Activated CD4-positive, CD25-positive, alpha-beta regulatory T cell treated with anti-CD3 and anti-CD28 coated beads, Interleukin-2, amount 50 U/mL, for 16 hours (primary cell): Measurements from ENCODE around the gene PRR7.

Experiments
- DNase-seq: peaks from one replicate; pipeline ENCODE4 v3.0.0-alpha.2; 2020; ENCODE audit warnings: low read depth, low spot score

The PRR7 gene

GRCh38 chr5:177450667-177451424 lies 4.2 kb downstream of the PRR7 start:
- DNase-seq = no peak

GRCh38 chr5:177452688-177453638 lies 6.3 kb downstream of the PRR7 start:
- DNase-seq = no peak

GRCh38 chr5:177453852-177454396 lies 7.3 kb downstream of the PRR7 start:
- DNase-seq = no peak

- DNase-seq = peak; percentile 88
Observed at GRCh38 chr5:177454397-177455035, 7.9 kb downstream of the PRR7 start.

GRCh38 chr5:177455036-177455660 lies 8.5 kb downstream of the PRR7 start:
- DNase-seq = peak; percentile 84

GRCh38 chr5:177455661-177456590 lies 9.3 kb downstream of the PRR7 start:
- DNase-seq = peak; percentile 93

- DNase-seq = no peak
Observed at GRCh38 chr5:177456591-177456964, 10.0 kb downstream of the PRR7 start.

GRCh38 chr5:177456976-177457851 lies 10.6 kb downstream of the PRR7 start:
- no peak for DNase-seq

GRCh38 chr5:177457852-177458681 lies 11.5 kb downstream of the PRR7 start:
- DNase-seq = no peak

GRCh38 chr5:177458912-177459350 lies 12.3 kb downstream of the PRR7 start:
- DNase-seq = no peak

GRCh38 chr5:177459357-177459756 lies 12.7 kb downstream of the PRR7 start:
- no peak for DNase-seq

- no peak for DNase-seq
Observed at GRCh38 chr5:177459819-177460628, 13.4 kb downstream of the PRR7 start.

GRCh38 chr5:177462021-177462670 lies 15.5 kb downstream of the PRR7 start:
- DNase-seq = no peak

- no peak for DNase-seq
Observed at GRCh38 chr5:177465044-177465443, 18.4 kb downstream of the PRR7 start.

- DNase-seq = no peak
Observed at GRCh38 chr5:177466861-177467260, 20.2 kb downstream of the PRR7 start.

GRCh38 chr5:177467436-177467835 lies 20.8 kb downstream of the PRR7 start:
- DNase-seq = no peak

- no peak for DNase-seq
Observed at GRCh38 chr5:177468329-177468684, 21.7 kb downstream of the PRR7 start.
